Thyroid gland (tissue), 4 donors: ENCODE results near the gene CEP72. TPM values are rescaled to one million over a fixed set of nuclear protein-coding genes. Genes with fewer than 3 reads are reported as not detected.
"Not testable (repeated sequence)": the region's sequence is repeated elsewhere in the genome, so short reads cannot be mapped to it uniquely, and the experiment has no call there.

ENCODE experiments used
- DNase-seq, 2 donors: peaks; one replicate each; pipeline ENCODE4 v3.0.0-alpha.2; 2019
- H3K27ac ChIP-seq, 3 donors: fragments of 200-600 bp; sonication (generic); 1 replicate in 2 of 3; 2 replicates in 1 of 3; pipeline ENCODE4 v1.5.1; 2016 to 2019; ENCODE audit warnings: mild to moderate bottlenecking in 1 of 3, moderate library complexity in 1 of 3
- H3K27me3 ChIP-seq: fragments of 200-600 bp; sonication (generic); one replicate; pipeline ENCODE4 v1.5.1; 2019
- H3K36me3 ChIP-seq, 2 donors: fragments of 200-600 bp; sonication (generic); one replicate each; pipeline ENCODE4 v1.5.1; 2016 to 2019
- H3K4me1 ChIP-seq, 2 donors: fragments of 200-600 bp; sonication (generic); one replicate each; pipeline ENCODE4 v1.5.1; 2017 to 2019
- H3K4me3 ChIP-seq, 3 donors: fragments of 200-600 bp; sonication (generic); replicated peaks in 1 of 3; 1 replicate in 2 of 3; 2 replicates in 1 of 3; pipeline ENCODE4 v1.5.1; 2016; ENCODE audit warnings: mild to moderate bottlenecking in 1 of 3
- H3K9me3 ChIP-seq: fragments of 200-600 bp; sonication (generic); one replicate; pipeline ENCODE4 v1.5.1; 2017
- CTCF ChIP-seq, 6 experiments: fragments of 200-600 bp in 3 of 6; fragments of 450-650 bp in 3 of 6; sonication (generic) in 3 of 6; IDR thresholded peaks; one replicate each; pipeline ENCODE4 v1.5.1; 2016 to 2019; ENCODE audit warnings: antibody characterized with exemption in 6 of 6, mild to moderate bottlenecking in 2 of 6, inconsistent platforms in 1 of 6, moderate library complexity in 1 of 6
- POLR2A ChIP-seq, 2 donors: fragments of 450-650 bp; IDR thresholded peaks; one replicate each; pipeline ENCODE4 v1.6.1; 2017; ENCODE audit warnings: antibody characterized with exemption in 2 of 2, mild to moderate bottlenecking in 2 of 2, moderate library complexity in 1 of 2
- WGBS, 2 donors: methylation state at CpG; one replicate each; pipeline ENCODE4 v1.1.5; 2017; 5-methylcytosine and 5-hydroxymethylcytosine counted together
- intact Hi-C: fragments of 100-400 bp; cut with DNase I; formaldehyde crosslinking; loops from one replicate; pipeline ENCODE4 v1.15.1; 2023
- total RNA-seq, 4 donors: library from RNA; depleted of rRNA; stranded (reverse); fragments of >200 nt; gene quantifications; one replicate each; pipeline ENCODE4 v1.2.3, GENCODE V29; 2016

CEP72 gene
- total RNA-seq, 4 donors from 2014 or later = 3.4 to 7.6 (median 4.6) TPM

DNA sequence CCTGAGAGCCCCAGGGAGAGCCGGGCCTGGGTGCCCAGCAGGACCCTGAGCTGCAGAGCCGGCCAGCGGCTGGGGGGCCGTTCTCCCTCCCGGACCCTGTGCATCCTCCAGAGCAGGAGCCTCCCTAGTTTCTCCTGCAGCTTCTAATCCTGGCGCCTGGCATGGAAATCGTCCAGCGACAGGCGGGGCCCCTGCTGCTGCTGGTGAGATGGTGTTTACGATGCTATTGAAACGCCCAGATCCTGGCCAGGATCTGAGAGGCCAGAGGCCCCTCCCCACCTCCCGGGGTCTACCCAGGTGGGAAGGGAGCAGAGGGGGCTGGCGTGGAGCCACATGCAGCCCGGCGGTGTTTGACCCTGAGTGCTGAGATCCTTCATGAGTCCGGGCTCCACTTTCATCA is 38.2 kb upstream of the CEP72 start:
- Histone ChIP-seq H3K9me3 (no peaks in the 10 kb centered on the region), H3K36me3 (no peaks in the 10 kb centered on the region), H3K4me3 (no peak overlapping the region), H3K27ac (no peak overlapping the region), H3K27me3 (no peaks in the 10 kb centered on the region), H3K4me1 (no peaks in the 10 kb centered on the region)
- DNase-seq = no peak
- no peak for TF ChIP-seq POLR2A (IDR thresholded peaks at IDR 0.05)
- no peak for TF ChIP-seq CTCF (IDR thresholded peaks at IDR 0.05)
- 43 to 59% methylated on average over 15 to 16 of the region's 16 CpGs for WGBS, 2 donors
- intact Hi-C loops = no loop called here

- DNase-seq = no peak
- WGBS, 2 donors = 91 to 94% methylated on average over 16 of the region's 16 CpGs
- intact Hi-C loops = no loop called here
These were observed 37.2 kb upstream of the CEP72 start for GRCh38 chr5:574906-575305.

DNA sequence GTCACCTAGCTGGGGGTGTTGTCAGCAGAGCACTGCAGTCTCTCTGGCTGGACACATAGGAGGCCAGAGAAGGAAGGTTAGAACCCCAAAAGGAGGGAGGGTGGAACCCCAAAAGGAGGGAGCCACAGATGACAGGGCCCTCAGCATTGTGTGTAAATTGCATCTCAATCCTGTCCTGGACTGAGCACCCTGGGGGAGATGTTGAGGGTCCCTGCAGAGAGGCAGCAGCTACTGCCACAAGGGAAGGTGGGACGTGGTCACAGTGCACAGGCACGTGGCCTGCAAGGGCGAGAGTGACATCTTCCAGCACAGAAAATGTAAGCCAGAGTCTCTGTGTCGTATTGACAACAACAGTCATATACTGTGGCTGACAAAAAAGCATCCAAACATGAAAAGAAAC is 36.5 kb upstream of the CEP72 start:
- WGBS, 2 donors = 68 to 86% methylated on average over 4 of the region's 4 CpGs
- DNase-seq = no peak
- H3K4me1 ChIP-seq = no peaks in the 10 kb centered on the region
- intact Hi-C loops = no loop called here
- no peaks in the 10 kb centered on the region for H3K9me3 ChIP-seq
- H3K4me3 ChIP-seq = no peak overlapping the region
- no peaks in the 10 kb centered on the region for H3K36me3 ChIP-seq
- no peak for TF ChIP-seq POLR2A (IDR thresholded peaks at IDR 0.05)
- TF ChIP-seq CTCF (IDR thresholded peaks at IDR 0.05) = no peak
- no peaks in the 10 kb centered on the region for H3K27me3 ChIP-seq
- no peak overlapping the region for H3K27ac ChIP-seq

More at GRCh38 chr5:574906-575305, 37.2 kb upstream of the CEP72 start:
- no peak overlapping the region for H3K27ac ChIP-seq
- no peak overlapping the region for H3K4me3 ChIP-seq
- no peak for TF ChIP-seq CTCF (IDR thresholded peaks at IDR 0.05)
- no peaks in the 10 kb centered on the region for H3K4me1 ChIP-seq
- no peaks in the 10 kb centered on the region for H3K27me3 ChIP-seq
- H3K36me3 ChIP-seq = no peaks in the 10 kb centered on the region
- H3K9me3 ChIP-seq = no peaks in the 10 kb centered on the region

DNA sequence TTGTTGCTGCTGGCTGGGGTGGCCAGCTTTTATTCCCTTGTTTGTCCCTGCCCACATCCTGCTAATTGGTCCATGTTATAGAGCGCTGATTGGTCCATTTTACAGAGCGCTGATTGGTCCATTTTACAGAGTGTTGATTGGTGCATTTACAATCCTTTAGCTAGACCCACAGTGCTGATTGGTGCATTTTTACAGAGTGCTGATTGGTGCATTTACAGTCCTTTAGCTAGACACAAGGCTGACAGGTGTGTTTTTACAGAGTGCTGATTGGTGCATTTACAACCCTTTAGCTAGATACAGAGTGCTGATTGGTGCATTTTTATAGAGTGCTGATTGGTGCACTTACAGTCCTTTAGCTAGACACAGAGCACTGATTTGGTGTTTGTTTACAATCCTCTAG is 34.9 kb upstream of the CEP72 start:
- H3K36me3 ChIP-seq, H3K9me3 ChIP-seq, H3K4me1 ChIP-seq, DNase-seq, H3K27ac ChIP-seq, intact Hi-C loops, H3K4me3 ChIP-seq, H3K27me3 ChIP-seq: not testable (repeated sequence)
- WGBS, 2 donors = 93 to 94% methylated on average over 2 of the region's 2 CpGs

GRCh38 chr5:577800-578199 is 34.3 kb upstream of the CEP72 start:
- no peak for TF ChIP-seq CTCF (IDR thresholded peaks at IDR 0.05)
- Histone ChIP-seq H3K36me3 (no peaks in the 10 kb centered on the region), H3K27ac (no peak overlapping the region), H3K9me3 (no peaks in the 10 kb centered on the region), H3K4me1 (no peaks in the 10 kb centered on the region), H3K4me3 (no peak overlapping the region), H3K27me3 (no peaks in the 10 kb centered on the region)
- DNase-seq = no peak
- intact Hi-C loops = no loop called here

- DNase-seq = no peak
- no peak for TF ChIP-seq POLR2A (IDR thresholded peaks at IDR 0.05)
- TF ChIP-seq CTCF (IDR thresholded peaks at IDR 0.05) = no peak
- Histone ChIP-seq H3K9me3 (no peaks in the 10 kb centered on the region), H3K4me3 (no peak overlapping the region), H3K36me3 (no peaks in the 10 kb centered on the region), H3K27ac (no peak overlapping the region), H3K4me1 (no peaks in the 10 kb centered on the region), H3K27me3 (no peaks in the 10 kb centered on the region)
- intact Hi-C loops = no loop called here
- 72 to 78% methylated on average over 10 of the region's 10 CpGs for WGBS, 2 donors
These were observed 32.9 kb upstream of the CEP72 start for GRCh38 chr5:579211-579610.
